HEK293 (cell line): ENCODE measurements around the gene PARP2.
A peak's percentile ranks its signal among the peaks of the same experiment; 100 is the strongest.

Experiments
- HOXA7 ChIP-seq: sonication (generic); formaldehyde crosslinking; IDR thresholded peaks from 2 replicates; pipeline ENCODE4 v1.8.1; 2022; ENCODE audit warnings: missing genetic modification reagents, borderline replicate concordance
- KLF1 ChIP-seq: fragments of 450-650 bp; formaldehyde crosslinking; IDR thresholded peaks from 2 replicates; pipeline ENCODE4 v1.5.1; 2016; ENCODE audit warnings: missing biosample characterization, missing genetic modification characterization
- KLF8 ChIP-seq: fragments of 450-650 bp; formaldehyde crosslinking; IDR thresholded peaks from 2 replicates; pipeline ENCODE4 v1.5.1; 2016; ENCODE audit warnings: missing biosample characterization, missing genetic modification characterization
- KLF9 ChIP-seq: fragments of 450-650 bp; formaldehyde crosslinking; IDR thresholded peaks from 2 replicates; pipeline ENCODE4 v1.5.1; 2016; ENCODE audit warnings: missing biosample characterization, missing genetic modification characterization, low read depth
- OVOL3 ChIP-seq: fragments of 450-650 bp; formaldehyde crosslinking; IDR thresholded peaks from 2 replicates; pipeline ENCODE4 v1.5.1; 2016; ENCODE audit warnings: missing biosample characterization, missing genetic modification characterization
- PRDM10 ChIP-seq: fragments of 450-650 bp; formaldehyde crosslinking; IDR thresholded peaks from 2 replicates; pipeline ENCODE4 v1.5.1; 2016; ENCODE audit warnings: missing biosample characterization, missing genetic modification characterization
- REPIN1 ChIP-seq: fragments of 450-650 bp; formaldehyde crosslinking; IDR thresholded peaks from 2 replicates; pipeline ENCODE4 v1.5.1; 2017; ENCODE audit warnings: missing biosample characterization, missing genetic modification characterization, low read depth
- SCRT2 ChIP-seq: fragments of 450-650 bp; formaldehyde crosslinking; IDR thresholded peaks from 2 replicates; pipeline ENCODE4 v1.5.1; 2016; ENCODE audit warnings: missing biosample characterization, missing genetic modification characterization
- SETDB1 ChIP-seq: IDR thresholded peaks from one replicate; pipeline ENCODE4 v1.6.1; 2017; ENCODE audit warnings: mild to moderate bottlenecking, low read length, moderate library complexity, mixed read lengths; ENCODE audit not compliant: insufficient read length
- YY1 ChIP-seq: fragments of 450-650 bp; formaldehyde crosslinking; IDR thresholded peaks from 2 replicates; pipeline ENCODE4 v1.5.1; 2018; ENCODE audit warnings: missing biosample characterization, missing genetic modification characterization
- ZBTB17 ChIP-seq: fragments of 450-650 bp; formaldehyde crosslinking; IDR thresholded peaks from 2 replicates; pipeline ENCODE4 v1.5.1; 2016; ENCODE audit warnings: missing biosample characterization, missing genetic modification characterization
- ZBTB20 ChIP-seq: fragments of 450-650 bp; formaldehyde crosslinking; IDR thresholded peaks from 2 replicates; pipeline ENCODE4 v1.5.1; 2016; ENCODE audit warnings: missing biosample characterization, missing genetic modification characterization
- ZBTB8A ChIP-seq: fragments of 450-650 bp; formaldehyde crosslinking; IDR thresholded peaks from 2 replicates; pipeline ENCODE4 v1.5.1; 2016; ENCODE audit warnings: missing biosample characterization, missing genetic modification characterization
- ZFHX2 ChIP-seq: fragments of 450-650 bp; formaldehyde crosslinking; conservative IDR thresholded peaks from 2 replicates; pipeline ENCODE4 v1.5.1; 2016; ENCODE audit warnings: missing biosample characterization, missing genetic modification characterization
- ZFP69B ChIP-seq: fragments of 450-650 bp; formaldehyde crosslinking; IDR thresholded peaks from 2 replicates; pipeline ENCODE4 v1.5.1; 2016; ENCODE audit warnings: missing biosample characterization, missing genetic modification characterization
- ZNF146 ChIP-seq: fragments of 450-650 bp; formaldehyde crosslinking; IDR thresholded peaks from 2 replicates; pipeline ENCODE4 v1.5.1; 2016; ENCODE audit warnings: missing biosample characterization, missing genetic modification characterization
- ZNF394 ChIP-seq: fragments of 450-650 bp; formaldehyde crosslinking; IDR thresholded peaks from 2 replicates; pipeline ENCODE4 v1.5.1; 2016; ENCODE audit warnings: missing biosample characterization, missing genetic modification characterization, mild to moderate bottlenecking, moderate library complexity, borderline replicate concordance
- ZNF416 ChIP-seq: fragments of 450-650 bp; formaldehyde crosslinking; IDR thresholded peaks from 2 replicates; pipeline ENCODE4 v1.5.1; 2016; ENCODE audit warnings: missing biosample characterization, missing genetic modification characterization
- ZNF449 ChIP-seq: fragments of 450-650 bp; formaldehyde crosslinking; IDR thresholded peaks from 2 replicates; pipeline ENCODE4 v1.5.1; 2017; ENCODE audit warnings: missing biosample characterization, mild to moderate bottlenecking, missing genetic modification characterization, moderate library complexity
- ZNF629 ChIP-seq: fragments of 450-650 bp; formaldehyde crosslinking; IDR thresholded peaks from 2 replicates; pipeline ENCODE4 v1.5.1; 2017; ENCODE audit warnings: missing biosample characterization, missing genetic modification characterization
- ZNF677 ChIP-seq: fragments of 450-650 bp; IDR thresholded peaks from 2 replicates; pipeline ENCODE4 v1.5.0; 2018; ENCODE audit warnings: missing biosample characterization, mild to moderate bottlenecking, missing genetic modification characterization, moderate library complexity
- ZSCAN16 ChIP-seq: fragments of 450-650 bp; formaldehyde crosslinking; IDR thresholded peaks from 2 replicates; pipeline ENCODE4 v1.5.1; 2016; ENCODE audit warnings: missing biosample characterization, missing genetic modification characterization
- TF ChIP-seq, protein P1 (sequence below): IDR thresholded peaks from 2 replicates; pipeline ENCODE4 v1.6.1; 2011; ENCODE audit warnings: mild to moderate bottlenecking, low read depth, low read length, borderline replicate concordance
- TF ChIP-seq, protein P2 (sequence below): fragments of 450-650 bp; formaldehyde crosslinking; IDR thresholded peaks from 2 replicates; pipeline ENCODE4 v1.5.1; 2016; ENCODE audit warnings: missing biosample characterization, missing genetic modification characterization
- TF ChIP-seq, protein P3 (sequence below): fragments of 450-650 bp; IDR thresholded peaks from 2 replicates; pipeline ENCODE4 v1.5.1; 2018; ENCODE audit warnings: missing biosample characterization, missing genetic modification characterization
- TF ChIP-seq, protein P4 (sequence below): fragments of 450-650 bp; formaldehyde crosslinking; IDR thresholded peaks from 2 replicates; pipeline ENCODE4 v1.5.1; 2016; ENCODE audit warnings: missing biosample characterization, missing genetic modification characterization
- TF ChIP-seq, protein P5 (sequence below): fragments of 450-650 bp; formaldehyde crosslinking; IDR thresholded peaks from 2 replicates; pipeline ENCODE4 v1.5.1; 2016; ENCODE audit warnings: missing biosample characterization, missing genetic modification characterization

The PARP2 gene

DNA sequence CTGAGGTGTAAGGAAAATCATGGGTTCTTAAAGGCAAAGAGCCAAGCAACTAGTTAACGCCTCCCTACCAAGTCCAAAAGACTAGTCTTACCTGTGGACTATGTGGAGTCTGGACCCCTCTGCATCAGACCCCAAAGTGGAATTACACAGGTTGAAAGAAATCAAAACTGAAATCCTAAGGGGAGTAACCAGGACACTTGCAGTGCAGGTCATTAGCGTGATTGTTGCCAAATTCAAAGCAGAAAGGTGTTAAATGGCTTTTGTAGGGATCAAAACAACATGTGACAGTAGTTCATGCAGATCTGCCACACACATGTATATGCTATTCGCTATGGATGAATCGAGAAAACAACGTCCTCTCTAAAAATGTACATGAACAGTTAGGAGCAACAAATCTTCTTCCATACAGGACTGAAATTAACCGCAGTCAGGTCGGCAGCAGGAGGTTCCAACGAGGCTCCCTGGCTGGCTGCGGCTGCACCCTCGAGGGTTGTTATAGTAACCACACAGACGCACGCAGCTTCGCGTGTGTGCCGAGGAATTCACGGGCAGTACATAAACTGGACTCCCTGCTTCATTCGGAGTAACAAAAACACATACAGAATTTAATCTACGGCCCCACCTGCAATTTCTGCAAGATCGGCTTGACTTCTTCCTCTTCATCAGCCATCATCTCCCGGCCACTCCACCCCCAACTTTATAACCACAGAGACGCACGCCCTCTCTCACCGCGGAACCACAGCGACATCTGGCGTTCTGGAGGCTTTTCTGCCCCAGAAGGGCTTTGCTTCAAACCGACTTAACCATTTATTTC, 38.0 kb upstream of the PARP2 start, which contains the start of gene TTC5 (continued):
- TF ChIP-seq ZSCAN16 (no peak), ZNF416 (tag by site-specific recombination) (no peak), ZBTB20 (tag by site-specific recombination) (peak; percentile 35; the same call in 1 of the 2 replicates), ZFHX2 (peak; percentile 70), PRDM10 (tag by site-specific recombination) (peak; percentile 85), ZFP69B (peak; percentile 66), KLF9 (tag by site-specific recombination) (0 out of 2 replicates have a peak, but pooled peaks have one; percentile 23), KLF1 (tag by site-specific recombination) (peak; percentile 14; the same call in 1 of the 2 replicates), HOXA7 (no peak), KLF8 (tag by site-specific recombination) (peak; percentile 90), ZBTB17 (tag by site-specific recombination) (peak; percentile 87), SCRT2 (tag by site-specific recombination) (0 out of 2 replicates have a peak, but pooled peaks have one; percentile 12), YY1 (tag by site-specific recombination) (peak; percentile 84), SETDB1 (peak; percentile 74), ZNF677 (tag by site-specific recombination) (no peak), REPIN1 (tag by site-specific recombination) (peak; percentile 20; the same call in 1 of the 2 replicates), ZNF629 (tag by site-specific recombination) (peak; percentile 59), OVOL3 (0 out of 2 replicates have a peak, but pooled peaks have one; percentile 54), ZBTB8A (tag by site-specific recombination) (0 out of 2 replicates have a peak, but pooled peaks have one; percentile 37), ZNF394 (tag by site-specific recombination) (peak; percentile 70; the same call in 1 of the 2 replicates), ZNF146 (tag by site-specific recombination) (peak; percentile 31; the same call in 1 of the 2 replicates), ZNF449 (tag by site-specific recombination) (peak; percentile 60)
- TF ChIP-seq, protein P1, sequence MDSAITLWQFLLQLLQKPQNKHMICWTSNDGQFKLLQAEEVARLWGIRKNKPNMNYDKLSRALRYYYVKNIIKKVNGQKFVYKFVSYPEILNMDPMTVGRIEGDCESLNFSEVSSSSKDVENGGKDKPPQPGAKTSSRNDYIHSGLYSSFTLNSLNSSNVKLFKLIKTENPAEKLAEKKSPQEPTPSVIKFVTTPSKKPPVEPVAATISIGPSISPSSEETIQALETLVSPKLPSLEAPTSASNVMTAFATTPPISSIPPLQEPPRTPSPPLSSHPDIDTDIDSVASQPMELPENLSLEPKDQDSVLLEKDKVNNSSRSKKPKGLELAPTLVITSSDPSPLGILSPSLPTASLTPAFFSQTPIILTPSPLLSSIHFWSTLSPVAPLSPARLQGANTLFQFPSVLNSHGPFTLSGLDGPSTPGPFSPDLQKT, result no peak
- TF ChIP-seq, protein P2, sequence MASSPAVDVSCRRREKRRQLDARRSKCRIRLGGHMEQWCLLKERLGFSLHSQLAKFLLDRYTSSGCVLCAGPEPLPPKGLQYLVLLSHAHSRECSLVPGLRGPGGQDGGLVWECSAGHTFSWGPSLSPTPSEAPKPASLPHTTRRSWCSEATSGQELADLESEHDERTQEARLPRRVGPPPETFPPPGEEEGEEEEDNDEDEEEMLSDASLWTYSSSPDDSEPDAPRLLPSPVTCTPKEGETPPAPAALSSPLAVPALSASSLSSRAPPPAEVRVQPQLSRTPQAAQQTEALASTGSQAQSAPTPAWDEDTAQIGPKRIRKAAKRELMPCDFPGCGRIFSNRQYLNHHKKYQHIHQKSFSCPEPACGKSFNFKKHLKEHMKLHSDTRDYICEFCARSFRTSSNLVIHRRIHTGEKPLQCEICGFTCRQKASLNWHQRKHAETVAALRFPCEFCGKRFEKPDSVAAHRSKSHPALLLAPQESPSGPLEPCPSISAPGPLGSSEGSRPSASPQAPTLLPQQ (tag by site-specific recombination), result peak; percentile 72
- TF ChIP-seq, protein P3, sequence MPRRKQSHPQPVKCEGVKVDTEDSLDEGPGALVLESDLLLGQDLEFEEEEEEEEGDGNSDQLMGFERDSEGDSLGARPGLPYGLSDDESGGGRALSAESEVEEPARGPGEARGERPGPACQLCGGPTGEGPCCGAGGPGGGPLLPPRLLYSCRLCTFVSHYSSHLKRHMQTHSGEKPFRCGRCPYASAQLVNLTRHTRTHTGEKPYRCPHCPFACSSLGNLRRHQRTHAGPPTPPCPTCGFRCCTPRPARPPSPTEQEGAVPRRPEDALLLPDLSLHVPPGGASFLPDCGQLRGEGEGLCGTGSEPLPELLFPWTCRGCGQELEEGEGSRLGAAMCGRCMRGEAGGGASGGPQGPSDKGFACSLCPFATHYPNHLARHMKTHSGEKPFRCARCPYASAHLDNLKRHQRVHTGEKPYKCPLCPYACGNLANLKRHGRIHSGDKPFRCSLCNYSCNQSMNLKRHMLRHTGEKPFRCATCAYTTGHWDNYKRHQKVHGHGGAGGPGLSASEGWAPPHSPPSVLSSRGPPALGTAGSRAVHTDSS, result peak; percentile 97
- TF ChIP-seq, protein P4, sequence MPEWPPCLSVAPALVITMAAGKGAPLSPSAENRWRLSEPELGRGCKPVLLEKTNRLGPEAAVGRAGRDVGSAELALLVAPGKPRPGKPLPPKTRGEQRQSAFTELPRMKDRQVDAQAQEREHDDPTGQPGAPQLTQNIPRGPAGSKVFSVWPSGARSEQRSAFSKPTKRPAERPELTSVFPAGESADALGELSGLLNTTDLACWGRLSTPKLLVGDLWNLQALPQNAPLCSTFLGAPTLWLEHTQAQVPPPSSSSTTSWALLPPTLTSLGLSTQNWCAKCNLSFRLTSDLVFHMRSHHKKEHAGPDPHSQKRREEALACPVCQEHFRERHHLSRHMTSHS (tag by site-specific recombination), result no peak
- TF ChIP-seq, protein P5, sequence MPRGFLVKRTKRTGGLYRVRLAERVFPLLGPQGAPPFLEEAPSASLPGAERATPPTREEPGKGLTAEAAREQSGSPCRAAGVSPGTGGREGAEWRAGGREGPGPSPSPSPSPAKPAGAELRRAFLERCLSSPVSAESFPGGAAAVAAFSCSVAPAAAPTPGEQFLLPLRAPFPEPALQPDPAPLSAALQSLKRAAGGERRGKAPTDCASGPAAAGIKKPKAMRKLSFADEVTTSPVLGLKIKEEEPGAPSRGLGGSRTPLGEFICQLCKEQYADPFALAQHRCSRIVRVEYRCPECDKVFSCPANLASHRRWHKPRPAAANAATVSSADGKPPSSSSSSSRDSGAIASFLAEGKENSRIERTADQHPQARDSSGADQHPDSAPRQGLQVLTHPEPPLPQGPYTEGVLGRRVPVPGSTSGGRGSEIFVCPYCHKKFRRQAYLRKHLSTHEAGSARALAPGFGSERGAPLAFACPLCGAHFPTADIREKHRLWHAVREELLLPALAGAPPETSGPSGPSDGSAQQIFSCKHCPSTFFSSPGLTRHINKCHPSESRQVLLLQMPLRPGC (tag by site-specific recombination), result peak; percentile 56; the same call in 1 of the 2 replicates
